ENCODE results near the gene ZCCHC8.
"Not testable (repeated sequence)": the region's sequence is repeated elsewhere in the genome, so short reads cannot be mapped to it uniquely, and the experiment has no call there.

The ZCCHC8 gene

DNA sequence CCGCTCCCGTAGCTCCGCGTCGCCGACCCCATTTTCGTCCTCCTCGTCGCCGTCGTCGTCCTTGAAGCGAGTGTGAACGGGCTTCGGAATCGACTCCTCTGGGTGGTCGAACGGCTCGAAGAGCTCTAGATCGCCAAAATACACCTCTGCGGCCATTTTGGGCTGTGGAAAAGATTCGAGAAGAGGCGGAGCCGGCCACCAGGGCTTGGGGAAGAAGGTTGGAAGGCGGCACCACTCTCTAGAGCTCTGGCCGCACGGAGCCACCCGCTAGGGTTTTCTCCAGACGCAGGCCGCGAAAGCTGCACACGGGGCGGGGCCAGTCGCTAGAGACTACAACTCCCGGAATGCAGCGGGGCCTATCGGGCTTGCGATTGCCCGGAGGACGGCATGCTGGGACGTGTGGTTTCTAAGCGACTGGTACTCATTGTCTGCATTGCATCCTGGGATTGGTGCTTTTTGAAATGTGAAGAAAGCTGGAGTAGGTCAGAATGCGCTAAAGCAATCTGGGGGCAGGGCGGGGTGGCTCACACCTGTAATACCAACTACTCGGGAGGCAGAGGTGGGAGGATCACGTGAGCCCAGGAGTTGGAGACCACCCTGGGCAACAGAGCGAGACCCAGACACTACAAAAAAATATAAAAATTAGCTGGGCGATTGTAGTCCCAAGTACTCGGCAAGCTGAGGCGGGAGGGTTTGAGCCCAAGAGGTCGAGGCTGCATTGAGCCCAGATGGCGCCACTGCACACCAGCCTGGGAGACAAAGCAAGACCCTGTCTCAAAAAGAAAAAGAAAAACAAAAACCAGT, at the start of gene ZCCHC8:
Gene ZCCHC8 (minus strand): TSS at position 248 of the 804 bp plus-strand sequence. CDS start 92 bp downstream, at position 156.
- peak; percentile 99 to 100 (median 99) for DNase-seq

- no peak for DNase-seq
Observed at GRCh38 chr12:122547330-122547729, 46.6 kb upstream of the ZCCHC8 start.

- DNase-seq = no peak
Observed at GRCh38 chr12:122545855-122546254, 45.1 kb upstream of the ZCCHC8 start.

- no peak for DNase-seq
Observed at GRCh38 chr12:122544537-122544936, 43.8 kb upstream of the ZCCHC8 start.

DNA sequence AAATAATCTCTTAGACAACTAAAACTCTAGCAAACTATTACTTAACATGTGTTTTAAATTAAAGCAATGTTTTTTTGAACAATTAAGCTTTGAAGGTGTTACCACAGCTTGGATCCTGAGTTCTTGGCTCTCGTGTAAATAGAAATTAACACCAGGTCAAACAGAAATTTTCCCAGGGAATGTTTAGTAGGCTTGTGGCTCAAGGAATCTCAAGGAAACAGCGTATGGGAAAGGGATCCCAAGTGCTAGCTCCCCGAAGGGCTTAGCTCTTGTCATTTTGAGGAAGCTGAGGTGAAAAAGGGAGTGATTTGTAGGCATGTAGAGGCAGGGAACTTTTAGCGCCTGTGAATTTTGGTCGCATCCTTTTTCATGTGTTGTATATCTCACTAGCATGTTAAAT, 37.8 kb upstream of the ZCCHC8 start:
- no peak for DNase-seq

- no peak for DNase-seq
Observed at GRCh38 chr12:122537021-122537420, 36.3 kb upstream of the ZCCHC8 start.

GRCh38 chr12:122533856-122534255, 33.1 kb upstream of the ZCCHC8 start:
- DNase-seq = no peak

DNA sequence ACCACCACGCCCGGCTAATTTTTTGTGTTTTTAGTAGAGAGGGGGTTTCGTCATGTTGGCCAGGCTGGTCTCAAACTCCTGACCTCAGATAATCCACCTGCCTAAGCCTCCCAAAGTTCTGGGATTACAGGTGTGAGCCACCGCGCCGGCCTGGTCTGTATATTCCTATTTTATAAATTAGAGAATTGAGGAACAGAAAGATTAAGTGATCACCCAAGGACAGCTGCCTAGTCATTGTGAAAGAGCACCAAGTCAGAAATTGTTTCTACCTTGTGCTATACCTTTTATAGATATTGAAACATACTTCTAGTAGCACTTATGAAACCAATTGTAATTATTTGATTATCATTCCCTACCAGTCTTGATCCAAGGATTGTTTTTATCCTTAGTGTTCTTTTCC, 28.3 kb upstream of the ZCCHC8 start:
- DNase-seq = no peak

- no peak for DNase-seq
Observed at GRCh38 chr12:122528582-122528981, 27.9 kb upstream of the ZCCHC8 start.

- DNase-seq = peak; percentile 46 to 57 (median 46)
Observed at GRCh38 chr12:122527478-122527944, 26.8 kb upstream of the ZCCHC8 start.

- DNase-seq = peak; percentile 99 to 100 (median 100)
Observed at GRCh38 chr12:122526683-122527477, 26.1 kb upstream of the ZCCHC8 start, which contains the start of the genes KNTC1 and RSRC2. Gene KNTC1 (plus strand): TSS chr12:122527249. CDS start chr12:122530064, 2,815 bp downstream. Gene RSRC2 (minus strand): TSS chr12:122526936. CDS start chr12:122526853, 83 bp downstream.

GRCh38 chr12:122523846-122524718, 23.4 kb upstream of the ZCCHC8 start:
- no peak for DNase-seq

DNA sequence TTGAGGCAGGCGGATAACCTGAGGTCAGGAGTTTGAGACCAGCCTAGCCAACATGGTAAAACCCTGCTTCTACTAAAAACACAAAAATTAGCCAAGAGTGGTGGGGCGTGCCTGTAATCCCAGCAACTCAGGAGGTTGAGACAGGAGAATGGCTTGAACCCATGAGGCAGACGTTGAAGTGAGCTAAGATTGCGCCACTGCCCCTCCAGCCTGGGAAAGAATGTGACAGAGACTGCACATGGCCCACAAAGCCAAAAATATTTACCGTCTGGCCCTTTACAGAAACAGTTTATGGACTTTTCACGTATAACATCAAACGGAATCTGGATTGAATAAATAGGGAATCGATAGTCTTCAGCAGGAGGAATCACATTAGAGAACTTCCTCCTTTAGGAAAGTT, 22.5 kb upstream of the ZCCHC8 start:
- peak in 1 of 3 donors; percentile 12 for DNase-seq

DNA sequence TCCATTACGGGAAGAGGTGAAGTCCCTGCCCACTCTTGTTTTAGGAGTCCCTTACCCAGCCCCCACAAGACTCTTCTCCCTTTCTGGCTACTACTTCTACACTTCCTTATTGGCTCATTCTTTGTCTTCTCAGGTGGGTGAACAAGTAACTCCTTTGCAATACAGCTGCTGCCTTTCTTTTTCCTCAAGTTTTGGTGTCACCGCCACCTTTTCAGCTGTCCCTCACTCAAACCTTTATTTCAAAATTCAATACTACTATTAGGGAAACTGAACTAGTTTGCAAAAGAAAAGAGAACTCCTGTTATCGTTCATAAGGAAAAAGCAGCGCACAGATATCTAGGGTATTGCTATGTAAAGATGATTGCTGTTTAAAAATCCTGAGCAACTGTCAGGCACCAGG, 19.9 kb upstream of the ZCCHC8 start:
- no peak for DNase-seq

GRCh38 chr12:122519418-122519817, 18.7 kb upstream of the ZCCHC8 start:
- DNase-seq = no peak

DNA sequence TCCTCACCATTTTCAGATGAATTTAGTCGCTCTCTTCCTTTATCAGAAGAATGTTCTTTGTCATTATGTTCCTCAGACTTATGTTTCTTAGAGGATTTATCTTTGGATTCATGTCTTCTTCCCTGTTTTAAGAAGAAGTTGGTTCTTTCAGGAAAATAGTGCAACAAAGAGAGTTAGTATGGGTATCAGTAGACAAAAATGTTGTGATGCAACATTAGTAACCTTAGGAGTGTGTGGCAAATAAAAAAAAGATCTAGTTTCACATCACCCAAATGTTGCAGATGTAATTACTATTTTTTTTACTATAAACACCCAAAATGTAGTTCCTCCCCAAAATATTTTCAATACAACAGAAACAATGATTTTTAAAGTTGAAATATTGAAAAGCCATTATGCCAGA, 18.2 kb upstream of the ZCCHC8 start:
- DNase-seq = no peak

- DNase-seq = no peak
Observed at GRCh38 chr12:122517877-122518276, 17.1 kb upstream of the ZCCHC8 start.

DNA sequence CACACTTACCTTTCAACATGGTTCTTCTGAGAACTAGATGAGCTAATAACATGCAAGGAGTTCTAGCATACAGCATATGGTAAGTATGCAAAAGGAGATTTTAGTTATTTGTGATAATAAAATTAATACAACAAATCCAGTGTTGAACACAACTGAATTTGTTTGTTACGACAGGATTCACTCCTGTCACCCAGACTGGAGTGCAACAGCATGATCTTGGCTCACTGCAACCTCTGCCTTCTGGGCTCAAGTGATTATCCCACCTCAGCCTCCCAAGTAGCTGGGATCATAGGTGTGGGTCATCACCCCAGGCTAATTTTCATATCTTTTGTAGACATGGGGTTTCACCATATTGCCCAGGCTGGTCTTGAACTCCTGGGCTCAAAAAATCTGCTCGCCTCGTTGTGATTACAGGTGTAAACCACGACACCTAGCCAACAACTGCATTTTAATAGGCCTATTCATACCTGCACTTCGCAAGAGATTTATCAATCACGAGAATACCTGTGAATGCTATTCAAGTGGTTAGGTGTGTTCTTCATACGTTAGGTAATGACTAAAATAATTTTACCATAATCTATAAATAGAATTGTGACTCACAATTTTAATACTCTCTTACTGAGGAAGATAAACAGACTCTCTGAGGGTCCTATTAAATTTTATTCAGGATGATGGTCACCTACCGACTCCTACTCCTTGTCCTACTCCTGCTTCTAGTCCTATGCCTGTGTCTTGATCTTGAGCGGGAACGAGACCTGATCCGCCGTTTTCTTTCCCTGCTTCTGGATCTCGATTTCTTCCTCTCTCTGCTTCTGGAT, 16.0 kb upstream of the ZCCHC8 start:
- no peak for DNase-seq

GRCh38 chr12:122515275-122515674, 14.5 kb upstream of the ZCCHC8 start:
- no peak for DNase-seq

DNA sequence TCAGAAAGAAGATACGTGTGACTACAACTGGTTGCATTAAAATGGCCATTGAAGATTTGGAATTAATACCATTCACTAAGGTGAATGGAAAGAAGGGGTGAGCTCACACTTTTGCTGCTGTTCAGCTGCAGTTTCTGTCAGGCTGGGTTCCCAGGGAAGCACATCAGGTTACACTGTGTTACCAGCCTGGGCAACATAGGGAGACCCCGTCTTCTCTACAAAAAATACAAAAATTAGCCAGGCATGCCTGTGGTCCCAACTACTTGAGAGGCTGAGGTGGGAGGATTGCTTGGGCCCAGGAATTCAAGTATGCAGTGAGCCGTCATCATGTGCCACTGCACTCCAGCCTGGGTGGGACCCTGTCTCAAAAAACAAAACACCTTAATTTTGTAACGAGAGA, 12.9 kb upstream of the ZCCHC8 start:
- no peak for DNase-seq

- not testable (repeated sequence) for DNase-seq
Observed at GRCh38 chr12:122513028-122513427, 12.3 kb upstream of the ZCCHC8 start.

GRCh38 chr12:122508163-122508562, 7.4 kb upstream of the ZCCHC8 start:
- DNase-seq = no peak

Data from suppressor macrophage treated with lipopolysaccharide for 1 hour (primary cell).